Spinal cord (tissue), 10 donors: ENCODE results near the gene AP4E1. TPM values are rescaled to one million over a fixed set of nuclear protein-coding genes. Genes with fewer than 3 reads are reported as not detected.
"Not testable (repeated sequence)": the region's sequence is repeated elsewhere in the genome, so short reads cannot be mapped to it uniquely, and the experiment has no call there.

Source experiments
- DNase-seq, 6 donors: peaks; one replicate each; pipeline versions ENCODE4 v3.0.0 to v3.0.0-alpha.2; 2013 to 2015; ENCODE audit warnings: low spot score in 6 of 6, low read depth in 4 of 6
- H3K27ac ChIP-seq: one replicate; pipeline ENCODE4 v1.5.1; 2013; ENCODE audit warnings: low read depth, low read length, control low read depth
- H3K27me3 ChIP-seq: one replicate; pipeline ENCODE4 v1.6.1; 2013; ENCODE audit warnings: low read length; ENCODE audit not compliant: control insufficient read depth, insufficient read depth
- H3K36me3 ChIP-seq: one replicate; pipeline ENCODE4 v1.6.1; 2013; ENCODE audit warnings: low read length; ENCODE audit not compliant: control insufficient read depth, insufficient read depth
- H3K4me1 ChIP-seq: one replicate; pipeline ENCODE4 v1.6.1; 2013; ENCODE audit warnings: low read length; ENCODE audit not compliant: control insufficient read depth, insufficient read depth
- H3K4me3 ChIP-seq: one replicate; pipeline ENCODE4 v1.5.1; 2013; ENCODE audit warnings: low read depth, low read length, control low read depth
- H3K9me3 ChIP-seq: one replicate; pipeline ENCODE4 v1.6.1; 2013; ENCODE audit warnings: low read length; ENCODE audit not compliant: control insufficient read depth, insufficient read depth
- WGBS: methylation state at CpG from one replicate; pipeline ENCODE4 v1.1.5; 2013; ENCODE audit warnings: missing lambda C conversion rate; ENCODE audit not compliant: insufficient coverage; 5-methylcytosine and 5-hydroxymethylcytosine counted together
- polyA plus RNA-seq, 2 donors: library from polyadenylated mRNA; unstranded; fragments of 120-200 nt; gene quantifications; one replicate each; pipeline ENCODE4 v1.2.1, GENCODE V29; 2013; ENCODE audit not compliant: insufficient read length in 2 of 2
- total RNA-seq, 2 donors: library from RNA; depleted of rRNA in 1 of 2; stranded (reverse); fragments of 120-200 nt in 1 of 2; fragments of >200 nt in 1 of 2; gene quantifications; one replicate each; pipeline versions ENCODE4 v1.2.3 to v1.2.4, GENCODE V29; 2013 to 2014
- donor health status: healthy.

AP4E1 gene
- total and polyA plus RNA-seq, 4 donors, result 6.4 to 16.8 (median 6.9) TPM

- Histone ChIP-seq H3K9me3 (no peaks in the 10 kb centered on the region), H3K27ac (no peak overlapping the region), H3K4me3 (no peak overlapping the region), H3K4me1 (peaks cover 3% of the 10 kb centered on the region), H3K27me3 (no peaks in the 10 kb centered on the region), H3K36me3 (no peaks in the 10 kb centered on the region)
- DNase-seq, result no peak
- WGBS, result no CpG with 5 or more reads among the region's 2 CpGs
These were observed 21.7 kb upstream of the AP4E1 start for GRCh38 chr15:50886611-50887345.

- no CpG with 5 or more reads among the region's 3 CpGs for WGBS
- Histone ChIP-seq H3K36me3 (no peaks in the 10 kb centered on the region), H3K27me3 (no peaks in the 10 kb centered on the region), H3K9me3 (no peaks in the 10 kb centered on the region), H3K27ac (no peak overlapping the region), H3K4me3 (no peak overlapping the region), H3K4me1 (peaks cover 3% of the 10 kb centered on the region)
- no peak for DNase-seq
These were observed 20.4 kb upstream of the AP4E1 start for GRCh38 chr15:50888054-50888453.

GRCh38 chr15:50889589-50889988 lies 18.9 kb upstream of the AP4E1 start:
- Histone ChIP-seq H3K9me3 (peaks cover 3% of the 10 kb centered on the region), H3K27ac (no peak overlapping the region), H3K36me3 (no peaks in the 10 kb centered on the region), H3K4me1 (peaks cover 3% of the 10 kb centered on the region), H3K27me3 (no peaks in the 10 kb centered on the region), H3K4me3 (no peak overlapping the region)
- no peak for DNase-seq
- 100% methylated on average over 5 of the region's 9 CpGs for WGBS

- no peaks in the 10 kb centered on the region for H3K27me3 ChIP-seq
- no peaks in the 10 kb centered on the region for H3K4me1 ChIP-seq
- no peak overlapping the region for H3K4me3 ChIP-seq
- no peaks in the 10 kb centered on the region for H3K36me3 ChIP-seq
- no peak for DNase-seq
- H3K27ac ChIP-seq, result no peak overlapping the region
- 80% methylated on average over 1 of the region's 5 CpGs for WGBS
- H3K9me3 ChIP-seq, result peaks cover 3% of the 10 kb centered on the region
These were observed 17.7 kb upstream of the AP4E1 start for GRCh38 chr15:50890751-50891150.

- Histone ChIP-seq H3K4me1 (no peaks in the 10 kb centered on the region), H3K9me3 (peaks cover 3% of the 10 kb centered on the region), H3K36me3 (no peaks in the 10 kb centered on the region), H3K27me3 (no peaks in the 10 kb centered on the region), H3K27ac (no peak overlapping the region), H3K4me3 (no peak overlapping the region)
- WGBS, result no CpG with 5 or more reads among the region's 1 CpG
- no peak for DNase-seq
These were observed 17.3 kb upstream of the AP4E1 start for GRCh38 chr15:50891159-50891558.

GRCh38 chr15:50893976-50894375 lies 14.5 kb upstream of the AP4E1 start:
- no peaks in the 10 kb centered on the region for H3K36me3 ChIP-seq
- no peaks in the 10 kb centered on the region for H3K4me1 ChIP-seq
- no peak for DNase-seq
- H3K27ac ChIP-seq, result no peak overlapping the region
- 93% methylated on average over 1 of the region's 3 CpGs for WGBS
- peaks cover 3% of the 10 kb centered on the region for H3K9me3 ChIP-seq
- H3K4me3 ChIP-seq, result no peak overlapping the region
- no peaks in the 10 kb centered on the region for H3K27me3 ChIP-seq

GRCh38 chr15:50901390-50901789 lies 7.1 kb upstream of the AP4E1 start:
- not testable (repeated sequence) for H3K27ac ChIP-seq, H3K4me1 ChIP-seq, DNase-seq, H3K9me3 ChIP-seq, H3K36me3 ChIP-seq, H3K27me3 ChIP-seq, H3K4me3 ChIP-seq
- WGBS, result 94% methylated on average over 5 of the region's 8 CpGs

- Histone ChIP-seq H3K9me3 (no peaks in the 10 kb centered on the region), H3K36me3 (peaks cover 8% of the 10 kb centered on the region), H3K27me3 (no peaks in the 10 kb centered on the region), H3K4me3 (no peak overlapping the region), H3K4me1 (no peaks in the 10 kb centered on the region), H3K27ac (no peak overlapping the region)
- no peak for DNase-seq
These were observed 4.3 kb upstream of the AP4E1 start for GRCh38 chr15:50904211-50904610.

- no peak for DNase-seq
- Histone ChIP-seq H3K27ac (no peak overlapping the region), H3K4me1 (peaks cover 7% of the 10 kb centered on the region), H3K9me3 (no peaks in the 10 kb centered on the region), H3K4me3 (no peak overlapping the region), H3K27me3 (no peaks in the 10 kb centered on the region), H3K36me3 (peaks cover 9% of the 10 kb centered on the region)
- no CpG with 5 or more reads among the region's 4 CpGs for WGBS
These were observed 3.4 kb upstream of the AP4E1 start for GRCh38 chr15:50905055-50905454.

- 90% methylated on average over 7 of the region's 16 CpGs for WGBS
- H3K27ac ChIP-seq, result no peak overlapping the region
- no peak for DNase-seq
These were observed 1.4 kb upstream of the AP4E1 start for GRCh38 chr15:50906954-50907600.

More at GRCh38 chr15:50906954-50907600, 1.4 kb upstream of the AP4E1 start:
- H3K4me1 ChIP-seq, result peaks cover 9% of the 10 kb centered on the region
- peak overlapping the region; percentile 89 for H3K4me3 ChIP-seq
- no peaks in the 10 kb centered on the region for H3K9me3 ChIP-seq
- no peaks in the 10 kb centered on the region for H3K27me3 ChIP-seq
- peaks cover 13% of the 10 kb centered on the region for H3K36me3 ChIP-seq
